Measurements from ENCODE around the gene IQCF5. TPM values are rescaled to one million over a fixed set of nuclear protein-coding genes. Genes with fewer than 3 reads are reported as not detected.

IQCF5 gene
- total and polyA plus RNA-seq, 2 experiments from 2014 or later: not detected

GRCh38 chr3:51887620-51888019 is 12.2 kb upstream of the IQCF5 start:
- H3K36me3 Mint-ChIP-seq (ENCODE audit: low read depth): no peaks in the 10 kb centered on the region
- DNase-seq (ENCODE audit: low spot score) (no peak), ATAC-seq (no peak)
- peaks cover 2% of the 10 kb centered on the region for H3K27me3 Mint-ChIP-seq (ENCODE audit: insufficient read depth, low read depth, poor library complexity)
- H3F3A ChIP-seq (replicated peaks; ENCODE audit: low read depth): no peaks in the 10 kb centered on the region
- H3K79me2 ChIP-seq (replicated peaks; ENCODE audit: insufficient read depth): no peaks in the 10 kb centered on the region
- no peak overlapping the region for H3K4me3 Mint-ChIP-seq
- H3K27me3 ChIP-seq (ENCODE audit: insufficient read depth): no peaks in the 10 kb centered on the region
- H3K9me2 ChIP-seq (ENCODE audit: insufficient read depth): peaks cover 9% of the 10 kb centered on the region
- H3K27ac ChIP-seq (ENCODE audit: low read depth): no peak overlapping the region
- no peak overlapping the region for H3K4me2 ChIP-seq
- no peak overlapping the region for H3K4me3 ChIP-seq
- H3K36me3 ChIP-seq (ENCODE audit: insufficient read depth): no peaks in the 10 kb centered on the region
- H3K4me1 Mint-ChIP-seq: peaks cover 4% of the 10 kb centered on the region; the same call in 2 of the 3 replicates
- no peak overlapping the region for H2AFZ ChIP-seq
- H3K27ac Mint-ChIP-seq: no peak overlapping the region
- no peaks in the 10 kb centered on the region for H3K4me1 ChIP-seq (ENCODE audit: insufficient read depth)
- H4K20me1 ChIP-seq (replicated peaks; ENCODE audit: insufficient read depth): no peaks in the 10 kb centered on the region
- H3K9me3 Mint-ChIP-seq: no peaks in the 10 kb centered on the region
- TF ChIP-seq NANOG (IDR thresholded peaks at IDR 0.05; ENCODE audit: borderline replicate concordance): no peak
- no peak for TF ChIP-seq CREB1 (CRISPR knock-in tag; IDR thresholded peaks at IDR 0.05; ENCODE audit: low read depth)
- TF ChIP-seq EZH2phosphoT487 (IDR thresholded peaks at IDR 0.05; ENCODE audit: unreplicated experiment): no peak
- no peak for TF ChIP-seq POLR2AphosphoS5 (IDR thresholded peaks at IDR 0.05; ENCODE audit: low read depth)

DNA sequence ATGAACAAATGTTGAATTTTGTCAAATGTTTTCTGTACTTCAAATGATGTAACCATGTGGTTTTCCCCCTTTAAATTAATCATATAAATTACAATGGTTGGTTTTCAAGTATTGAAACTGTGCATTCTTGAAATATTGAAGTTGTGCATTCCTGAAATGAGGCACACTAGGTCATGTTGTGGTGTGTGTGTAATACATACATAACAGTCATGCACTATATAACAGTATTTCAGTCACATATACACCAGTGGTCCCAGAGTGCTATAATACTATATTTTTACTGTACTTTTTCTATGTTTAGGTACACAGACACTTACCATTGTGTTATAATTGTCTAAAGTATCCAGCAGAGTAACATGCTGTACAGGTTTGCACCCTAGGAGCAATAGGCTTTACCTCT is 11.0 kb upstream of the IQCF5 start:
- H4K20me1 ChIP-seq (replicated peaks; ENCODE audit: insufficient read depth): no peaks in the 10 kb centered on the region
- ATAC-seq: no peak
- no peak overlapping the region for H3K27ac ChIP-seq (ENCODE audit: low read depth)
- H3K27me3 Mint-ChIP-seq (ENCODE audit: insufficient read depth, low read depth, poor library complexity): peaks cover 2% of the 10 kb centered on the region
- H3K27me3 ChIP-seq (ENCODE audit: insufficient read depth): no peaks in the 10 kb centered on the region
- DNase-seq (ENCODE audit: low spot score): no peak
- peaks cover 9% of the 10 kb centered on the region for H3K9me2 ChIP-seq (ENCODE audit: insufficient read depth)
- H3K36me3 ChIP-seq (ENCODE audit: insufficient read depth): no peaks in the 10 kb centered on the region
- no peaks in the 10 kb centered on the region for H3K79me2 ChIP-seq (replicated peaks; ENCODE audit: insufficient read depth)
- H3K4me1 Mint-ChIP-seq: peaks cover 4% of the 10 kb centered on the region; the same call in 2 of the 3 replicates
- H3K27ac Mint-ChIP-seq: no peak overlapping the region
- H3K36me3 Mint-ChIP-seq (ENCODE audit: low read depth): no peaks in the 10 kb centered on the region
- no peaks in the 10 kb centered on the region for H3K4me1 ChIP-seq (ENCODE audit: insufficient read depth)
- H3F3A ChIP-seq (replicated peaks; ENCODE audit: low read depth): no peaks in the 10 kb centered on the region
- no peak overlapping the region for H3K4me3 ChIP-seq
- H3K9me3 Mint-ChIP-seq: no peaks in the 10 kb centered on the region
- no peak overlapping the region for H3K4me3 Mint-ChIP-seq
- TF ChIP-seq, protein P1, sequence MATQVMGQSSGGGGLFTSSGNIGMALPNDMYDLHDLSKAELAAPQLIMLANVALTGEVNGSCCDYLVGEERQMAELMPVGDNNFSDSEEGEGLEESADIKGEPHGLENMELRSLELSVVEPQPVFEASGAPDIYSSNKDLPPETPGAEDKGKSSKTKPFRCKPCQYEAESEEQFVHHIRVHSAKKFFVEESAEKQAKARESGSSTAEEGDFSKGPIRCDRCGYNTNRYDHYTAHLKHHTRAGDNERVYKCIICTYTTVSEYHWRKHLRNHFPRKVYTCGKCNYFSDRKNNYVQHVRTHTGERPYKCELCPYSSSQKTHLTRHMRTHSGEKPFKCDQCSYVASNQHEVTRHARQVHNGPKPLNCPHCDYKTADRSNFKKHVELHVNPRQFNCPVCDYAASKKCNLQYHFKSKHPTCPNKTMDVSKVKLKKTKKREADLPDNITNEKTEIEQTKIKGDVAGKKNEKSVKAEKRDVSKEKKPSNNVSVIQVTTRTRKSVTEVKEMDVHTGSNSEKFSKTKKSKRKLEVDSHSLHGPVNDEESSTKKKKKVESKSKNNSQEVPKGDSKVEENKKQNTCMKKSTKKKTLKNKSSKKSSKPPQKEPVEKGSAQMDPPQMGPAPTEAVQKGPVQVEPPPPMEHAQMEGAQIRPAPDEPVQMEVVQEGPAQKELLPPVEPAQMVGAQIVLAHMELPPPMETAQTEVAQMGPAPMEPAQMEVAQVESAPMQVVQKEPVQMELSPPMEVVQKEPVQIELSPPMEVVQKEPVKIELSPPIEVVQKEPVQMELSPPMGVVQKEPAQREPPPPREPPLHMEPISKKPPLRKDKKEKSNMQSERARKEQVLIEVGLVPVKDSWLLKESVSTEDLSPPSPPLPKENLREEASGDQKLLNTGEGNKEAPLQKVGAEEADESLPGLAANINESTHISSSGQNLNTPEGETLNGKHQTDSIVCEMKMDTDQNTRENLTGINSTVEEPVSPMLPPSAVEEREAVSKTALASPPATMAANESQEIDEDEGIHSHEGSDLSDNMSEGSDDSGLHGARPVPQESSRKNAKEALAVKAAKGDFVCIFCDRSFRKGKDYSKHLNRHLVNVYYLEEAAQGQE (IDR thresholded peaks at IDR 0.05; ENCODE audit: unreplicated experiment): no peak
- H3K4me2 ChIP-seq: no peak overlapping the region
- no peak overlapping the region for H2AFZ ChIP-seq

DNA sequence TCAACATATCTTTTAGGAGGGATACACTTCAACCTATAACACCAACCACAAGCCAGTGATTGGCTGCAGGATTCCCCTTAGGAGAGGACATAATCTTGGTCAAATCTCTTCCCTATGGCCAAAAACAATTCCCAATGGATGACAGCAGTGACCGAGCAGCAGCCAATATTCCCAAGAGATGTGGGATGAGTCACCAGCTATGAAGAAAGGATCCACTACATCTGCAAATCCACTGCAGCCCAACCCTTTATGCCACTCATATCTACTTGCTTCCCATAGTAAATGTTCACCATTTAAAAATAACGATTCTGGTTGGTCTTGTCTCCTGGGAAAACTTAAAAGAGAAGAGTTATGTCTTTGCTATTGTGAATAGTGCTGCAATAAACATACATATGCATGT is 4.5 kb upstream of the IQCF5 start:
- Mint-ChIP-seq H3K36me3 (ENCODE audit: low read depth) (no peaks in the 10 kb centered on the region), H3K9me3 (no peaks in the 10 kb centered on the region), H3K4me1 (peaks cover 6% of the 10 kb centered on the region), H3K27me3 (ENCODE audit: insufficient read depth, low read depth, poor library complexity) (peaks cover 9% of the 10 kb centered on the region), H3K27ac (no peak overlapping the region), H3K4me3 (no peak overlapping the region)
- no peak for DNase-seq (ENCODE audit: low spot score)
- H3K9me2 ChIP-seq (ENCODE audit: insufficient read depth): peaks cover 9% of the 10 kb centered on the region
- H4K20me1 ChIP-seq (replicated peaks; ENCODE audit: insufficient read depth): no peaks in the 10 kb centered on the region
- no peaks in the 10 kb centered on the region for H3K79me2 ChIP-seq (replicated peaks; ENCODE audit: insufficient read depth)
- H3K4me3 ChIP-seq: no peak overlapping the region
- H3F3A ChIP-seq (replicated peaks; ENCODE audit: low read depth): no peaks in the 10 kb centered on the region
- no peaks in the 10 kb centered on the region for H3K27me3 ChIP-seq (ENCODE audit: insufficient read depth)
- H3K4me2 ChIP-seq: no peak overlapping the region
- no peaks in the 10 kb centered on the region for H3K36me3 ChIP-seq (ENCODE audit: insufficient read depth)
- H3K27ac ChIP-seq (ENCODE audit: low read depth): no peak overlapping the region
- H3K4me1 ChIP-seq (ENCODE audit: insufficient read depth): no peaks in the 10 kb centered on the region
- H2AFZ ChIP-seq: no peak overlapping the region
- no peak for ATAC-seq
- TF ChIP-seq ZNF331 (CRISPR knock-in tag; IDR thresholded peaks at IDR 0.05; ENCODE audit: low read depth) (no peak), ETS1 (IDR thresholded peaks at IDR 0.05) (no peak)

Measured in GM23338 (cell line).